Heart left ventricle (tissue), 13 donors: ENCODE results near the gene TEX50.

Experiments
- POLR2A ChIP-seq, 2 donors: fragments of 450-650 bp; IDR thresholded peaks; one replicate each; pipeline ENCODE4 v1.6.1; 2017; ENCODE audit warnings: antibody characterized with exemption in 2 of 2, mild to moderate bottlenecking in 2 of 2, moderate library complexity in 2 of 2
- TF ChIP-seq, protein P1 (sequence below), 12 donors: fragments of 200-600 bp; sonication (generic) in 4 of 12; IDR thresholded peaks; one replicate each; pipeline versions ENCODE4 v1.5.0 to v1.8.0; 2018 to 2022; ENCODE audit warnings: antibody characterized with exemption in 12 of 12, mild to moderate bottlenecking in 5 of 12
- donor health status: ischemic (EF 13 %, LVEDD 7.1; RV severe dilation, severe dysfunction).
- donor health status: DM: no; HTN: yes; CAD: no.
- donor health status: DM: no; HTN: no; CAD: no.
- donor health status: ischemic (EF 25% LVEDD 6.9; RV normal size, moderate dysfunction).
- donor health status: ischemic (EF 25% LVEDD 5.7; RV mildly dilated, moderate dysfunction).
- donor health status: ischemic (EF 35%, LVEDD 5.7; RV mildly dilated, moderate dysfunction).
- donor health status: nonischemic (EF 11% LVEDD 7.7; RV severe dilation, severe dysfunction).
- donor health status: DM: yes; HTN: yes; CAD: no.
- donor health status: PGD.
- donor health status: ischemic (EF 29% LVEDD 5.4; RV normal size, mild dysfunction).
- donor health status: nonischemic (EF 23%, LVEDD 6.1; RV moderate dilation, normal function).

DNA sequence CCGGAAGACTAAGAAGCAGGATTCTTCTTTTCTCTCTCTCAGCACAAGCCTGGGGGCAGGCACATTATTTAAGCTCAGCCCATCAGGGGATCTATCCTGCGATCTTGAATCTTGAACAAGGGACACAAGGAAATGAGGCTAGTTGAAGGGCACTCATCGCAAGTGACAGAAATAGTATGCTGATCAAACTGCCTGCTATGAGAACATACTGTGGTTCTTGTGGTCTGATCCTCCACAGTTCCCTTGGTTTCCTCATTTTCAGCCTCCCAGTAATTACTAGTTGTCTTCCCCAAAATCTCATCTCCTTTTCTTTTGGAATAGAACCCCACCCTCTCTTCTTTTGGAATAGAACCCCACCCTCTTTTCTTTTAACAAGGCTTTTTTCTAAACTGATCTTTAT lies 28.0 kb downstream of the TEX50 start:
- TF ChIP-seq POLR2A (IDR thresholded peaks at IDR 0.05) = no peak
- TF ChIP-seq, protein P1, sequence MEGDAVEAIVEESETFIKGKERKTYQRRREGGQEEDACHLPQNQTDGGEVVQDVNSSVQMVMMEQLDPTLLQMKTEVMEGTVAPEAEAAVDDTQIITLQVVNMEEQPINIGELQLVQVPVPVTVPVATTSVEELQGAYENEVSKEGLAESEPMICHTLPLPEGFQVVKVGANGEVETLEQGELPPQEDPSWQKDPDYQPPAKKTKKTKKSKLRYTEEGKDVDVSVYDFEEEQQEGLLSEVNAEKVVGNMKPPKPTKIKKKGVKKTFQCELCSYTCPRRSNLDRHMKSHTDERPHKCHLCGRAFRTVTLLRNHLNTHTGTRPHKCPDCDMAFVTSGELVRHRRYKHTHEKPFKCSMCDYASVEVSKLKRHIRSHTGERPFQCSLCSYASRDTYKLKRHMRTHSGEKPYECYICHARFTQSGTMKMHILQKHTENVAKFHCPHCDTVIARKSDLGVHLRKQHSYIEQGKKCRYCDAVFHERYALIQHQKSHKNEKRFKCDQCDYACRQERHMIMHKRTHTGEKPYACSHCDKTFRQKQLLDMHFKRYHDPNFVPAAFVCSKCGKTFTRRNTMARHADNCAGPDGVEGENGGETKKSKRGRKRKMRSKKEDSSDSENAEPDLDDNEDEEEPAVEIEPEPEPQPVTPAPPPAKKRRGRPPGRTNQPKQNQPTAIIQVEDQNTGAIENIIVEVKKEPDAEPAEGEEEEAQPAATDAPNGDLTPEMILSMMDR (IDR thresholded peaks at IDR 0.05) = no peak
